GM12878 (cell line): Measurements from ENCODE around the gene MSL3B.

ENCODE experiments used
- ATAC-seq: fragments of 200-7000 bp; cut with Tn5 transposase; 3 replicates; pipeline ENCODE4 v1.9.1; 2020; ENCODE audit warnings: mild to moderate bottlenecking, moderate library complexity
- BruUV-seq: library from RNA; stranded (reverse); fragments of 400-500 nt; replicated peaks from 2 replicates; lab custom pipeline; 2021; lab: Mats Ljungman, UMichigan
- CTCF ChIA-PET: fragments of 300-600 bp; sonication (Branson Sonifier 250); formaldehyde crosslinking; extraction: SDS; loops from one replicate; lab custom pipeline; 2021; ENCODE audit warnings: inconsistent platforms; lab: Yijun Ruan, JAX
- POLR2A ChIA-PET: fragments of 350-600 bp; formaldehyde crosslinking; extraction: SDS; loops from one replicate; lab custom pipeline; 2021; ENCODE audit warnings: inconsistent platforms; lab: Charles Lee
- RAD21 ChIA-PET: fragments of 300-600 bp; sonication (Branson Sonifier 250); formaldehyde crosslinking; loops from one replicate; lab custom pipeline; 2023; ENCODE audit warnings: antibody characterized with exemption; ENCODE audit not compliant: unreplicated experiment; lab: Charles Lee
- SMC1A ChIA-PET: fragments of 300-600 bp; sonication (Branson Sonifier 250); formaldehyde crosslinking; loops from one replicate; lab custom pipeline; 2023; ENCODE audit not compliant: unreplicated experiment, uncharacterized antibody; lab: Charles Lee
- DNase-seq: peaks from one replicate; pipeline ENCODE4 v3.0.0-alpha.2; 2011; ENCODE audit warnings: low read depth, low spot score
- FAIRE-seq: peaks from 3 replicates; lab custom pipeline; 2011; peaks lifted over from hg19 to GRCh38; lab: Jason Lieb, UNC
- H2AFZ ChIP-seq: 2 replicates; pipeline ENCODE4 v1.6.0; 2011; ENCODE audit warnings: low read depth, low read length, control low read depth; ENCODE audit not compliant: control insufficient read depth
- H3K27ac ChIP-seq: 2 replicates; pipeline ENCODE4 v1.5.1; 2011; ENCODE audit warnings: control low read depth; ENCODE audit not compliant: control insufficient read depth, insufficient read depth
- H3K27me3 ChIP-seq, 2 experiments: replicated peaks in 1 of 2; 2 replicates each; pipeline versions ENCODE4 v1.6.0 to v1.6.1; 2011; ENCODE audit warnings: low read length in 1 of 2; ENCODE audit not compliant: control insufficient read depth in 2 of 2, insufficient read depth in 2 of 2
- H3K36me3 ChIP-seq, 2 experiments: 2 replicates each; pipeline ENCODE4 v1.5.1; 2011; ENCODE audit warnings: low read length in 1 of 2; ENCODE audit not compliant: control insufficient read depth in 2 of 2, insufficient read depth in 2 of 2
- H3K4me1 ChIP-seq: 2 replicates; pipeline ENCODE4 v1.6.1; 2011; ENCODE audit warnings: mild to moderate bottlenecking, low read length, moderate library complexity, mixed read lengths; ENCODE audit not compliant: control insufficient read depth, insufficient read depth
- H3K4me2 ChIP-seq: 2 replicates; pipeline ENCODE4 v1.6.0; 2011; ENCODE audit warnings: control low read depth; ENCODE audit not compliant: control insufficient read depth, insufficient read depth
- H3K4me3 ChIP-seq: fragments of 200-600 bp; sonication (generic); 2 replicates; pipeline ENCODE4 v1.5.1; 2016
- H3K79me2 ChIP-seq: 2 replicates; pipeline ENCODE4 v1.6.0; 2011; ENCODE audit warnings: low read length; ENCODE audit not compliant: control insufficient read depth, insufficient read depth
- H3K9ac ChIP-seq: 2 replicates; pipeline ENCODE4 v1.8.0; 2011; ENCODE audit warnings: low read length, control low read depth, mixed read lengths; ENCODE audit not compliant: control insufficient read depth, insufficient read depth
- H3K9me3 ChIP-seq: replicated peaks from 3 replicates; pipeline ENCODE4 v1.5.1; 2011; ENCODE audit warnings: mild to moderate bottlenecking, low read length; ENCODE audit not compliant: control insufficient read depth, insufficient read depth
- H4K20me1 ChIP-seq: 2 replicates; pipeline ENCODE4 v1.6.0; 2011; ENCODE audit not compliant: control insufficient read depth, insufficient read depth
- ATF7 ChIP-seq: fragments of 450-650 bp; IDR thresholded peaks from 2 replicates; pipeline ENCODE4 v1.6.1; 2016; ENCODE audit warnings: low read depth, mild to moderate bottlenecking
- BRCA1 ChIP-seq: IDR thresholded peaks from 2 replicates; pipeline ENCODE4 v1.6.1; 2011; ENCODE audit warnings: low read depth, low read length, improper control_type of control experiment
- CHD1 ChIP-seq: IDR thresholded peaks from 2 replicates; pipeline ENCODE4 v1.6.1; 2012; ENCODE audit warnings: low read depth, low read length, improper control_type of control experiment
- CHD4 ChIP-seq: fragments of 200-600 bp; sonication (generic); IDR thresholded peaks from 2 replicates; pipeline ENCODE4 v1.6.1; 2016; ENCODE audit warnings: mild to moderate bottlenecking
- EZH2 ChIP-seq: IDR thresholded peaks from 2 replicates; pipeline ENCODE4 v1.6.1; 2012; ENCODE audit warnings: low read depth, mild to moderate bottlenecking, control low read depth, inconsistent platforms, low read length, borderline replicate concordance; ENCODE audit not compliant: control insufficient read depth
- LARP7 ChIP-seq: fragments of 450-650 bp; IDR thresholded peaks from 2 replicates; pipeline ENCODE4 v1.6.1; 2017; ENCODE audit warnings: mild to moderate bottlenecking
- MEF2B ChIP-seq: fragments of 450-650 bp; IDR thresholded peaks from 2 replicates; pipeline ENCODE4 v1.6.1; 2018; ENCODE audit warnings: mild to moderate bottlenecking, moderate library complexity; ENCODE audit not compliant: partially characterized antibody, poor library complexity, severe bottlenecking
- STAT3 ChIP-seq: IDR thresholded peaks from 2 replicates; pipeline ENCODE4 v1.6.1; 2011; ENCODE audit warnings: low read depth, low read length, improper control_type of control experiment
- YBX1 ChIP-seq: fragments of 450-650 bp; IDR thresholded peaks from 2 replicates; pipeline ENCODE4 v1.6.1; 2016; ENCODE audit warnings: antibody characterized with exemption
- WGBS: methylation state at CpG from one replicate; pipeline ENCODE4 v1.1.6; 2016; ENCODE audit warnings: low lambda C conversion rate; ENCODE audit not compliant: insufficient replicate concordance, insufficient coverage; ENCODE audit errors: missing lambda C conversion rate; 5-methylcytosine and 5-hydroxymethylcytosine counted together
- in situ Hi-C: fragments of 300-500 bp; cut with MboI; formaldehyde crosslinking; loops from 9 replicates; pipeline ENCODE4 v1.14.3; 2018; ENCODE audit warnings: mixed read lengths
- intact Hi-C: fragments of 100-400 bp; cut with micrococcal nuclease; formaldehyde crosslinking; loops from one replicate; pipeline ENCODE4 v1.14.2; 2022; ENCODE audit not compliant: unreplicated experiment
- TF ChIP-seq, protein P1 (sequence below): fragments of 150-350 bp; IDR thresholded peaks from 2 replicates; pipeline ENCODE4 v1.6.1; 2016; ENCODE audit warnings: low read depth, low read length
- TF ChIP-seq, protein P2 (sequence below): fragments of 150-350 bp; IDR thresholded peaks from 2 replicates; pipeline ENCODE4 v1.6.1; 2014; ENCODE audit warnings: mild to moderate bottlenecking, low read depth, low read length
- TF ChIP-seq, protein P3 (sequence below): IDR thresholded peaks from 2 replicates; pipeline ENCODE4 v1.6.1; 2011; ENCODE audit warnings: low read depth, low read length, improper control_type of control experiment, borderline replicate concordance
- TF ChIP-seq, protein P4 (sequence below): fragments of 450-650 bp; formaldehyde crosslinking; IDR thresholded peaks from 2 replicates; pipeline ENCODE4 v1.4.0; 2022; ENCODE audit warnings: mild to moderate bottlenecking, moderate library complexity

The MSL3B gene

DNA sequence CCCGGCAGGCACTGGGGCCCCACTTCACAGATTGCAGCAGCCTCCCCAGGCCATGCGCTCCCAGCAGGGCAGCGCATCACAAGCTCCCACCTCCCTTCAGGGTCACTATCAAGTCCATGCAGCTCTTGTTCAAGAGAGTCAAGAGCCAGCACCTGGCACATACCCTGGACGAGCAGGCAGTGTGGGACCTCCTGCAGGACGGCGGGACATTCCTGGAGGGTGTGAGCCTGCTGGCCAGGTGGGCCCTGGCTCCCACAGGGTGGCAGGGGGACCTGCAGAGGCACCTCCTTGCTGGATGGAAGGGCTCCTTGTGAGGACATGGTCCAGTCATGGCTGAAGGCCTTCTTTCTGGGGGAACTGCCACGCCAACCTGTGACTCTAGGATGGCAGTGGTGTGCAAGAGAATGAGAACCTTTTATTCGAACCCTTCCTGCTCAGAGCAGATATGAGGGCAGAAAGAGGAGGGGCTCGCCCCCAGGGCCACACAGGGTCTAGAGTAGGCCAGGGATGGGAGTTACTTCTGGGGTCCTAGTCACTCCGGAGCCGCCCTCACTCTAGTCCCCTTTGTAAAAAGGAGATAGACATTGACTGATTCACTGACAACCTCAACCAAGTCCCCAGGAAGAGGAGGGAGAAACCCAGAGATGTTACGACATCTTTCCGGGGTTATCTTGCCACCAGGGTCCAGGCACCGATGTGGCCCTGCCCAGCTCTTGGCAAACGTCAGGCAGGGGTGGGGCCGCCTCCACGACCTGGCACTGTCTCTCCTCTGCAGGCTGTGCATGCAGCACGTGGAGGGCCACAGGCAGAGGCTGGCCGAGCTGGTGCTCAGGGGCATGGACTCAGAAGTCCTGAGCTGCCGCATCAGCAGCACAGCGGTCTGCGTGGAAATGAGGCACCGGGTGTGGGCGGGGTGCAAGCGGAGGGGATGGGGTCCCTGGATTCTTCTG is 45.1 kb downstream of the MSL3B start:
- WGBS = 45% methylated on average over 25 of the region's 25 CpGs
- intact Hi-C loops = no loop called here

More for the DNA sequence above, 45.1 kb downstream of the MSL3B start:
- Histone ChIP-seq H3K9me3 (no peaks in the 10 kb centered on the region), H3K27me3 (no peaks in the 10 kb centered on the region; a peak in 3 of 4 replicates), H3K27ac (no peak overlapping the region), H2AFZ (no peak overlapping the region), H3K4me2 (no peak overlapping the region), H4K20me1 (no peaks in the 10 kb centered on the region), H3K9ac (no peak overlapping the region), H3K4me3 (no peak overlapping the region), H3K4me1 (no peaks in the 10 kb centered on the region), H3K36me3 (no peaks in the 10 kb centered on the region), H3K79me2 (no peaks in the 10 kb centered on the region)
- ATAC-seq = no peak
- SMC1A ChIA-PET = no interaction called here
- CTCF ChIA-PET = no interaction called here
- TF ChIP-seq STAT3 = no peak
- TF ChIP-seq, protein P1, sequence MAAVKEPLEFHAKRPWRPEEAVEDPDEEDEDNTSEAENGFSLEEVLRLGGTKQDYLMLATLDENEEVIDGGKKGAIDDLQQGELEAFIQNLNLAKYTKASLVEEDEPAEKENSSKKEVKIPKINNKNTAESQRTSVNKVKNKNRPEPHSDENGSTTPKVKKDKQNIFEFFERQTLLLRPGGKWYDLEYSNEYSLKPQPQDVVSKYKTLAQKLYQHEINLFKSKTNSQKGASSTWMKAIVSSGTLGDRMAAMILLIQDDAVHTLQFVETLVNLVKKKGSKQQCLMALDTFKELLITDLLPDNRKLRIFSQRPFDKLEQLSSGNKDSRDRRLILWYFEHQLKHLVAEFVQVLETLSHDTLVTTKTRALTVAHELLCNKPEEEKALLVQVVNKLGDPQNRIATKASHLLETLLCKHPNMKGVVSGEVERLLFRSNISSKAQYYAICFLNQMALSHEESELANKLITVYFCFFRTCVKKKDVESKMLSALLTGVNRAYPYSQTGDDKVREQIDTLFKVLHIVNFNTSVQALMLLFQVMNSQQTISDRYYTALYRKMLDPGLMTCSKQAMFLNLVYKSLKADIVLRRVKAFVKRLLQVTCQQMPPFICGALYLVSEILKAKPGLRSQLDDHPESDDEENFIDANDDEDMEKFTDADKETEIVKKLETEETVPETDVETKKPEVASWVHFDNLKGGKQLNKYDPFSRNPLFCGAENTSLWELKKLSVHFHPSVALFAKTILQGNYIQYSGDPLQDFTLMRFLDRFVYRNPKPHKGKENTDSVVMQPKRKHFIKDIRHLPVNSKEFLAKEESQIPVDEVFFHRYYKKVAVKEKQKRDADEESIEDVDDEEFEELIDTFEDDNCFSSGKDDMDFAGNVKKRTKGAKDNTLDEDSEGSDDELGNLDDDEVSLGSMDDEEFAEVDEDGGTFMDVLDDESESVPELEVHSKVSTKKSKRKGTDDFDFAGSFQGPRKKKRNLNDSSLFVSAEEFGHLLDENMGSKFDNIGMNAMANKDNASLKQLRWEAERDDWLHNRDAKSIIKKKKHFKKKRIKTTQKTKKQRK = no peak
- TF ChIP-seq, protein P2, sequence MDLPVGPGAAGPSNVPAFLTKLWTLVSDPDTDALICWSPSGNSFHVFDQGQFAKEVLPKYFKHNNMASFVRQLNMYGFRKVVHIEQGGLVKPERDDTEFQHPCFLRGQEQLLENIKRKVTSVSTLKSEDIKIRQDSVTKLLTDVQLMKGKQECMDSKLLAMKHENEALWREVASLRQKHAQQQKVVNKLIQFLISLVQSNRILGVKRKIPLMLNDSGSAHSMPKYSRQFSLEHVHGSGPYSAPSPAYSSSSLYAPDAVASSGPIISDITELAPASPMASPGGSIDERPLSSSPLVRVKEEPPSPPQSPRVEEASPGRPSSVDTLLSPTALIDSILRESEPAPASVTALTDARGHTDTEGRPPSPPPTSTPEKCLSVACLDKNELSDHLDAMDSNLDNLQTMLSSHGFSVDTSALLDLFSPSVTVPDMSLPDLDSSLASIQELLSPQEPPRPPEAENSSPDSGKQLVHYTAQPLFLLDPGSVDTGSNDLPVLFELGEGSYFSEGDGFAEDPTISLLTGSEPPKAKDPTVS = no peak
- no peak for TF ChIP-seq CHD4
- TF ChIP-seq YBX1 = no peak
- TF ChIP-seq BRCA1 = no peak
- TF ChIP-seq, protein P3, sequence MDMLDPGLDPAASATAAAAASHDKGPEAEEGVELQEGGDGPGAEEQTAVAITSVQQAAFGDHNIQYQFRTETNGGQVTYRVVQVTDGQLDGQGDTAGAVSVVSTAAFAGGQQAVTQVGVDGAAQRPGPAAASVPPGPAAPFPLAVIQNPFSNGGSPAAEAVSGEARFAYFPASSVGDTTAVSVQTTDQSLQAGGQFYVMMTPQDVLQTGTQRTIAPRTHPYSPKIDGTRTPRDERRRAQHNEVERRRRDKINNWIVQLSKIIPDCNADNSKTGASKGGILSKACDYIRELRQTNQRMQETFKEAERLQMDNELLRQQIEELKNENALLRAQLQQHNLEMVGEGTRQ = no peak
- no peak for TF ChIP-seq LARP7
- no peak for TF ChIP-seq CHD1
- TF ChIP-seq ATF7 = no peak
- TF ChIP-seq MEF2B = no peak
- no peak for TF ChIP-seq EZH2
- TF ChIP-seq, protein P4, sequence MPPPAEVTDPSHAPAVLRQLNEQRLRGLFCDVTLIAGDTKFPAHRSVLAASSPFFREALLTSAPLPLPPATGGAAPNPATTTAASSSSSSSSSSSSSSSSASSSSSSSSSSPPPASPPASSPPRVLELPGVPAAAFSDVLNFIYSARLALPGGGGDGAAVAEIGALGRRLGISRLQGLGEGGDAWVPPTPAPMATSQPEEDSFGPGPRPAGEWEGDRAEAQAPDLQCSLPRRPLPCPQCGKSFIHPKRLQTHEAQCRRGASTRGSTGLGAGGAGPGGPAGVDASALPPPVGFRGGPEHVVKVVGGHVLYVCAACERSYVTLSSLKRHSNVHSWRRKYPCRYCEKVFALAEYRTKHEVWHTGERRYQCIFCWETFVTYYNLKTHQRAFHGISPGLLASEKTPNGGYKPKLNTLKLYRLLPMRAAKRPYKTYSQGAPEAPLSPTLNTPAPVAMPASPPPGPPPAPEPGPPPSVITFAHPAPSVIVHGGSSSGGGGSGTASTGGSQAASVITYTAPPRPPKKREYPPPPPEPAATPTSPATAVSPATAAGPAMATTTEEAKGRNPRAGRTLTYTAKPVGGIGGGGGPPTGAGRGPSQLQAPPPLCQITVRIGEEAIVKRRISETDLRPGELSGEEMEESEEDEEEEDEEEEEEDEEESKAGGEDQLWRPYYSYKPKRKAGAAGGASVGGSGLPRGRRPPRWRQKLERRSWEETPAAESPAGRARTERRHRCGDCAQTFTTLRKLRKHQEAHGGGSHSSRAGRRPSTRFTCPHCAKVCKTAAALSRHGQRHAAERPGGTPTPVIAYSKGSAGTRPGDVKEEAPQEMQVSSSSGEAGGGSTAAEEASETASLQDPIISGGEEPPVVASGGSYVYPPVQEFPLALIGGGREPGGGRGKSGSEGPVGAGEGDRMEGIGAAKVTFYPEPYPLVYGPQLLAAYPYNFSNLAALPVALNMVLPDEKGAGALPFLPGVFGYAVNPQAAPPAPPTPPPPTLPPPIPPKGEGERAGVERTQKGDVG (CRISPR knock-in tag) = no peak
- BruUV-seq = no TSS peak
- in situ Hi-C loops = no loop called here
- no peak for FAIRE-seq
- POLR2A ChIA-PET = no interaction called here
- RAD21 ChIA-PET = no interaction called here
- DNase-seq = no peak
